ENCODE results near the gene SPINT2.
A peak's percentile ranks its signal among the peaks of the same experiment; 100 is the strongest.
"Not testable (repeated sequence)": the region's sequence is repeated elsewhere in the genome, so short reads cannot be mapped to it uniquely, and the experiment has no call there.

GRCh38 chr19:38224863-38225218, 39.5 kb upstream of the SPINT2 start:
- TF ChIP-seq EZH2 (IDR thresholded peaks at IDR 0.05; ENCODE audit: borderline replicate concordance, low read depth, low read length, poor library complexity, severe bottlenecking): not testable (repeated sequence)
- TF ChIP-seq CTCF (conservative IDR thresholded peaks at IDR 0.05; ENCODE audit: low read depth, low read length): 0 out of 2 replicates have a peak, but pooled peaks have one; percentile 5

All from A673 (cell line).